ENCODE results near the gene C1orf167.
A peak's percentile ranks its signal among the peaks of the same experiment; 100 is the strongest.
"Not testable (repeated sequence)": the region's sequence is repeated elsewhere in the genome, so short reads cannot be mapped to it uniquely, and the experiment has no call there.

Gene C1orf167

DNA sequence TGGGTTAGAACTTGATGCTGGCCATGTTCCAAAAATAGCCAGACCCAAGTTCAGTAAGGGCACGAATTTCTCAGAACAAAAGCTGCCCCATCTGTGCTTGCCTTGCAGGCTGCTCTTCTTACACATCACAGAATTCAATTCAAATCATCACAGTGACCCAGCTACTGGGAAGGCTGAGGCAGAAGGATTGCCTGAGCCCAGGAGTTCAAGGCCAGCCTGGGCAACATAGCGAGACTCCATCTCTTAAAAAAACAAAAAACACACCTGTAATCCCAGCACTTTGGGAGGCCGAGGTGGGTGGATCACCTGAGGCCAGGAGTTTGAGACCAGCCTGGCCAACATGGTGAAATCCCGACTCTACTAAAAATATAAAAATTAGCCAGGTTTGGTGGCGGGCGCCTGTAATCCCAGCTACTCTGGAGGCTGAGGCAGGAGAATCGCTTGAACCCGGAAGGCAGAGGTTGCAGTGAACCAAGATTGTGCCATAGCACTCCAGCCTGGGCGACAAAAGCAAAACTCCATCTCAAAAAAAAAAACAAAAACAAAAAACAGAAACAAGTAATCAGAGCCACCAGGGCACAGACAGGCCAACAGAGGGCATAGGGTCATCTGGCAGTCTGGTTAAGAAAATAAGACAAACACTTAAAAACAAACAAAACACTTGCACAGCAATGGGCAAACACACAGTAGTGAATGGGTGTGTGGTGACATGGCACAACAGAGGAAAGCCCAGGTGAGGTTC is 42.1 kb downstream of the C1orf167 start:
- not testable (repeated sequence) for DNase-seq

DNA sequence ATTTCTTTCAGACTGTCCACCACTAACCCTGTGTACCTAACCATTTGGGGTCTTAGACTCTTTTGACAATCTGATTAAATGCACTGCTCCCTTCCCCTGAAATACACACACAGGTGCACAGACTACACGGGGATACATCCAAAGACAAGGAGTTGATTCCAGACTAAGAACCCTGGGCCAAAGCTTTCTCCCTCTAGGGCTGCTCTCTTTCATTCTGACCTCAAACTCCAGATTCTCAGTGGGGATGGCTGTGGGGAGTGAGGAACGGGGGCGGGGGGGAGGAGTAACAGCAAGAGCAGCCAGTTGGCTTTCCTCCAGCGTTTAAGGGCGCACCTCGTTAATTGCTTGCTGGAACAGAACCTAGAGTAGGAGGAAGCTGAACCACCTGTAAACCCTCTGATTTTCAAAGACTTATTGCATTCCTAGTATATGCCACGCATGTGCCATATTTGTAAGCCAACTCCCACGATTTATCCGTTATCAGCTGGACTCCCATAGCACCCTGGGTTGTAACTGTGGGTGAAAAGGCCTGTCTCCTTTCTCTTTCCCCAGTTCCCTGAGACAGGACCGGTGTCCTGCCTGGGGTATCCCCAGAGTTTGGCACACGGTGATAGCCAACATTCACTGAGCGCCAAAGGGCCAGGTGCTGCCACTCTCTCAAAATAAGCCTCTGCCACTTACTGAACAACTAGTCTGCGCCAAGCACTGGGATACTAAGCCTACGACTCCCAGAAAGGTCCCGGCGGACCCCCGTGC is 42.9 kb downstream of the C1orf167 start:
- DNase-seq, result peak; percentile 29

DNA sequence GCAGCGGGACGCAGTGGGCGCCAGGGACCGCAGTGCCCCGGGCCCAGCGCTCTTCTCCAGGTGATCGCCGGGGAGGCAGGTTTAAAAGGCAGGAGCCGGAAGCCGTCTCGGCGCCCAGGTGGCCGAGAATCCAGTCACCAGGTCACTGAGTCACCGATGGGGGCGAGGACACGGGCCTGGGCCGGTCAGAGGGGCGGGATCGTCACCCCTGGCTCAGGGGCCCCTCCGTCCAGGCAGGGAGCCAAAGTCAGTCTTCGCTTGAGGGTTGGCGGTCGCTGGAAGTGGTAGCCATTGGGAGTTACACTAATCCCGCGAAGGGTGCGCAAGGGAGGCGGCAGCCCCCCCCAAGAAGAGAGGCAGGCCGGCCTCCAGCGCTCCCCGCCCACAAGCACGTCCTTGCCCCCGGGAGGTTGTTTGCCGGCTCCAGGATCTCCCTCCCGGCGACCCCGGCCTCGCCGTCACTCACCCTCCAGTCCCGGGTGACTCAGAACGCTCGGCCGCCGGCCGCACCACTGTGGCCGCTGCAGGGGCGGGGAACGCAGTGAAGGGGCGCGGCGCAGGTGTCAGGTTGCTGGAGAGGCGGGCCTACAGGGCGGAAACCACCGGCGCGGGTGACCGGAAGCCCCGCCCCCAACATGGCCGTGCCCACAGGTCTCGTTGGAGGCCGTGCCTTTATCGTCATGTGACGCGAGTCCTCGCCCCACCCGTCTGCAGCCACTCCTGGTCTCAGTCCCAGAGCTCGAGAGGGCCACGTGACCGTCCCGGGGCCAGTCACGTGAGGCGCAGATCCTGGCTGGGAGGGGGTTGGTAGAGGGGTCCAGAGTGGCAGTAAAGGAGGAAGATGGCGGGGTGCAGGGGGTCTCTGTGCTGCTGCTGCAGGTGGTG is 43.7 kb downstream of the C1orf167 start, which contains the start of the genes CLCN6 and MTHFR:
TSS of gene CLCN6 (plus strand) at position 770 of the 885 bp plus-strand sequence. CDS start at position 842, 72 bp downstream.
TSS of gene MTHFR (minus strand) at position 543 of the 885 bp plus-strand sequence. CDS start 2,848 bp downstream, outside the sequence.
- peak; percentile 98 for DNase-seq

DNA sequence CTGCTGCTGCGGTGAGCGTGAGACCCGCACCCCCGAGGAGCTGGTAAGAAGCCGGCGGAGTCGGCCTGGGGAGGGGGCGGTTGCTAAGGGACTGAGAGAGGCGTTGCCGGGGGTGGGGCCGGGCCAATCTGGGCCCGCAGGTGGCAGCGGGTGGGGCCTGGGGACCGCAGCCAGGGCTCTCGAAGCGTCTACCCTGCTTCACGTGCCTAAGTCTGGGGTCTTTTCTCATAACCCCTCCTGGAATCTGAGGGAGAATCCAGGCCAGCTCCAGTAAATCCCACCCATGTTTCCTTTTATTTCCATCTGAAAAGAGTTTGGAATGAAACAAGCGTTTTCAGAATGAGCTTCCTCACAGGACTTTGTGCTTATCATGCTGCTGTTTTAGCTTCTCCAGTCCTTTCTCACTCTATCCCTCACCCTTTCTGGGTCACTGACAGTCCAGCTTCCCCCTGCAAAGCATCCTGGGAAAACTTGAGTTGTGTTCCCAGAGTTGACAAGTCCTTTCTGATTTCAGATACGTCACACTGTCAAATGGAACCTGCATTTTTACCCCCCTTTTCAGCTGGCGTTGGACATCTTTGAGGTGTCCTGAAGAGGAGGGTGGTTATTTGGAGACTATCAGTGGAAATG is 44.4 kb downstream of the C1orf167 start:
- no peak for DNase-seq

DNA sequence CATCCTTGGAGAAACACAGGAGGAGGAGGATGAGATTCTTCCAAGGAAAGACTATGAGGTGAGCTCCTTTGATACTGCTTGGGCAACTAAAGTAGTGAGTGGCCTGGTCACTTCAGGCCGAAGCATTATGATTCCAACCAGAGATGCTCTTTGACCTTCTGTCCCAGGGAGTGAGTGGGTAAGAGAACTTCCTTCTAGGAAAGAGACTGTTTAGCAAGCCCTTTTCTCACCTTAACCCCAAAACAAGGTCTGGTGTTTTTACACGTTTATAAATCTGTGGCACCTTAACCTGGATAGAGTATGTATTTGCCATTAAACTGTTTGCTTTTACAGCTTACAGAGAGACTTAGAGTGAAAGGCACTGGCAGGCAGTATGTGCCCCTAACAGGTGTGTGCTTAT is 45.1 kb downstream of the C1orf167 start:
- no peak for DNase-seq

DNA sequence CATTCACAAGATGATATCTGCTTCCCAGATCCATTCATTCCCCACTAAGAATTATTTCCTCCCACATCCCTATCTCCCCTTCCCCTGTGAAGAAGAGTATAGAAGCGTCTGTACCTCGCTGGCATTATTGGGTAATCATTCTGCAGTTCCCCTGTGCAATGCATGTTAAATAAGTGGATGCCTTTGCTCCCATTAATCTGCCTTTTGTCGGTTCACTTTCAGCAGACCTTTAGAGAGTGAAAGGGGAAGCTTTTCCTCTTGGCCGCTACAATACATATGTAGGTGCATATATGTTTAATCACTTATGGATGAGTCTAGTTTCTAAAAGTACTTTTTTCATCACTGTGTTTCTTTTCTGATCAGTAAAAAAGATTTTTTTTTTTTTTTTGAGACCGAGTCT is 51.0 kb downstream of the C1orf167 start:
- DNase-seq, result no peak

DNA sequence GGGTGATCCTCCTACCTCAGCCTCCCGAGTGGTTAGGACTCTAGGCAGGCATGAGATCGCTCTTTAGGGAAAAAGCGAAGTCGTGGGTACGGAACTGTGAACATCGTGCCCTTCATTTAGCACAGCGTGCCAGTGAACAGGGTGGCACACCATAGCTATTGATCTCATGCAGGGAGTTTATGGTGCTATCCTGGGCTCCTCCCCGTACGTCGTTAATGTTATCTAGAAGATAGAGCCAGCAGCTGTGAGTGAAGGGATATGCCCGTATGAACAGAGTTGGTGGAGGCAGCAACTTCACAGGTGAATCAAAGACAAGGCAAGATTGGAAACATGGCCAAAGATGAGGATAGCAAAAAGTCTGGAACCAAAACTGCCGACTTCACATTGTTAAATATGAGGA is 55.2 kb downstream of the C1orf167 start:
- no peak for DNase-seq

DNA sequence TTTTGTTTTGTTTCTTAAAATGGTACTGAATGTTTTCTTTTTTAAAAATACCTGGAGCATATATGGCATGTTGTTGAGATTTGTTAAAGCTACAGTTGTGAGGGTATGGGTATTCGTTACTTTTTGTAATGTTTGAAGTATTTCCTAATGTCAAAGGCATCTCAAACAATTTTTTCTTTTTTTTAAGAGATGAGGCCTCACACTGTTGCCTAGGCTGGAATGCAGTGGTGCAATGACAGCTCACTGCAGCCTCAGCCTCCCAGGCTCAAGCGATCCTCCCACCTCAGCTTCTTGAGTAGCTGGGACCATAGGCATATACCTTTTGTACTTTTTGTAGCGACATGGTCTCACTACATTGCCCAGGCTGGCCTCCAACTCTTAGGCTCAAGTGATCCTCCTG is 60.1 kb downstream of the C1orf167 start:
- DNase-seq, result no peak

DNA sequence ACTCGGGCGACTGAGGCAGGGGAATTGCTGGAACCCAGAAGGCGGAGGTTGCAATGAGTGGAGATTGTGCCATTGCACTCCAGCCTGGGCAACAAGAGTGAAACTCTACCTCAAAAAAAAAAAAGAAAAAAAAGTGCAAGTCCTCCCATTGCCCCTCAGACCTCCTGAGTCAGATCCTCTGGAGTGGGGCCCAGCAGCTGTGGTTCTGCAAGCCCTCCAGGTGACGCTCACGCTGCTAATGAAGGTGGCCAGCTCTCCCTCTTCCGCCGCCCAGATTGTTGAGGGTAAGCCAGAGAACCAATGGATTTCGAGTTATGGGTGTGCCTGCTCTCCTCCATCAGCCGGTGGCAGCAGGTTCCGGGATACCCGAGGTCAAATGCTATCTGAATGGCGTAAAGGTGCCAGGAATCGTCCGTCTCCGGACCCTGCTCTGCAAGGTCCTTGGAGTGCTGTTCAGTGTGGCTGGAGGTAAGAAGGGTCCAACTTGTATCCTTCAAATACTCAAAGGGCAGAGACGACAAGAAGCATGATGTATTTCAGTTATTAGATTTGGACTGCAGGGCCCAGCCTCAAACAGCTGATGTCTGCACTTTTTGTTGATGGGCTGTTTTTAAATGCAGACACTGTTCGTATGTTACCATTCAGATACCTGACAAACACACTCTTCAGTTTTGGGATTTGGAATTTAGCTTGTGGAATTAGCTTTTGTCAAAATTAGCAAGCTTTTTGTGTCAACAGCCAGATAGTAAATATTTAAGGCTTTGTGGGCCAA is 61.6 kb downstream of the C1orf167 start:
- DNase-seq, result no peak

DNA sequence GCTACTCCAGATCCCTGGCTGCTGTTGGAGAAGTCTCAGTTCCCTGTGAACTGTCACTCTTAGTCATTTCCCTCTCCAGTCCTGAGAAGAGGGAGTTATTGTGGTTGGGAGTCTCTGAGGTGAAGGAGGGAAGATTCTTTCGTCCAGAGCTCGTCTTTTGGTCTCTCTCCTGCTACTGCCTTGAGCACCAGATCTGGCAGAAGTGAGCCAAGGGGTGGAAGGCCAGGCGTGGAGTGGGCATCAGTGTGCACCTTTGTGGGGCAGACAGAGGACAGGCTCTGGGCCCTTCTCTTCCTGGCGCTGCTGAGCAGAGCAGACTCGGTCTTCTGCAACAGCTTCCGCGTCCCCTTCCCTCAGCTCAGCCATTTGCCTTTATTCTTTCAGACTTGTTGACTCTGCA is 63.1 kb downstream of the C1orf167 start:
- DNase-seq, result no peak

DNA sequence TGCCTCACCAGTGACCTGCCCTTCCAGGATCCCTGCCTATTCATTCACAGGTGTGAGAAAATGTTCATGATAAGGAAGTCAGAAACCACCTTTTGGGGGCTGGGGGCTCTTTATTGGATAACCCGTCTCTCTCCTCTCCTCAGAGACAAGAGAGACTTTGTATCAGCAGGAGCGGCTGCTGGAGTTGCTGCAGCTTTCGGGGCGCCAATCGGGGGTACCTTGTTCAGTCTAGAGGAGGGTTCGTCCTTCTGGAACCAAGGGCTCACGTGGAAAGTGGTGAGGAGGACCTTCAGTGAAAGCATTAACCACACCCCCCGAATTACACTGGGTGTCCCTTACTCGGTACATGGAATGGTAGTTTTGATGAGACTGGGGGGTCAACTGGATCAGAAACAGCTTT is 65.0 kb downstream of the C1orf167 start:
- DNase-seq, result no peak

DNA sequence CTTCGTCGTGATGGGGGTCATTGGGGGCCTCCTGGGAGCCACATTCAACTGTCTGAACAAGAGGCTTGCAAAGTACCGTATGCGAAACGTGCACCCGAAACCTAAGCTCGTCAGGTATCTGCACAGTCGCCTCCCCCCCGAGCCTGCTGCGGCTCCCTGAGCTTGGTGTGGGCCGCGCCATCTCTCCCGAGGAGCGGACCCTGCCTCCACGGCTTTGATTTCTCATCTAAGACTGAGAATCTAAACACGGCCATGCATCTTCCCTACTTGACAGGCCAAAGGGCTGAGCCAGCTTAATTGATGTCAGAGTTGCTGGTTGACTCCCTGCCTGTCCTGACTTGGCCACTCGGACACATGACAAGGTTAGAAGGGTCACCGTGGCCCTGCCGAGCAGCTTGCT is 66.5 kb downstream of the C1orf167 start:
- DNase-seq, result no peak

DNA sequence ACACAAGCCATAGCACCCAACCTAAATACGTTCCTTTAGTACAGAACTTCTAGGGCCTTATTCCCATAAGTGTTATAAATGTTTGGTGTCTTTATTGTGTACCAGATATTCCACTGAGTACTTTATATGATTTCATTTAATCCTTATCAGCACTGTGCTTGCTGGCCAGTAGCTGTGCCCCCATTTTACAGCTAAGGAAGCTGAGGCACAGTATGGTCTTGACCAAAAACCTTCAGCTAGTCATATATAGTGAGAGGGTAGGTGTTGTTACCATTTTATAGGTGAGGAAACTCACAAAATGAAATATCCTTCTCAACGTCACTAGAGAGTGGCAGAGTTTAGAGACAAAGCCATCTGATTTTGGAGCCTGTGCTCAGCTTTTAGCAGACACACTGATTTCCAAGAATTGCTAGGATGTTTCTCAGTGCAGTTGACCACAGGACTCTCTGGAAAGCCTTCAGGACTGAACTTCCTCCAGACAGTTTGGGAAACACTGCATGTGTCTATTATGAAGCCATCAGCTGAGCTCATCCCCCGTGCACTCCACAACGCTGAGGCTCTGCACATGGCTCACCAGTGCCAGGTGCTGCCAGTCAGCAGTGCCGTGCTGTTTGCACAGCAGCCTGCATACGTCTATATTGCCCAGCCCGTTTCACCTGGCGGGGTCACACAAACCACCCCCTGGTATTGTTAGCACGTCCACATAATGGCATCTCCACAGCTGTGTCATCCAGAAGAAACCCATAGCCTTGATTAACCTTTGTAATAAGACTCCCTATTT is 70.1 kb downstream of the C1orf167 start:
- DNase-seq, result no peak

DNA sequence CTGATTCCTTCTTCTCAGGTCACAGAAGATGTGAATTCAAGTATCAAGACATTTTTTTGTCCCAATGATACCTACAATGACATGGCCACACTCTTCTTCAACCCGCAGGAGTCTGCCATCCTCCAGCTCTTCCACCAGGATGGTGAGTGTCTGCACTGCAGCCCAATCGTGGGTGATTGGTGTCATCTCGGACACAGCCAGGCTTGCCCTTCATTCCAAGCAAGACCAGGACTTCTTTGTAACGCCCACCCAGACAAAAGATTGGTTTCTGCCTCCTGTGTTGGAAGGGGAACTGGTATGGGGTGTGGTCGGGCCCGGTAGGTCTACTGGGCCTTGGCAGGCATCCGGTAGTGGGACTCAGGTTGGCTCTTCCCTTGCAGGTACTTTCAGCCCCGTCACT is 71.5 kb downstream of the C1orf167 start:
- DNase-seq, result no peak

DNA sequence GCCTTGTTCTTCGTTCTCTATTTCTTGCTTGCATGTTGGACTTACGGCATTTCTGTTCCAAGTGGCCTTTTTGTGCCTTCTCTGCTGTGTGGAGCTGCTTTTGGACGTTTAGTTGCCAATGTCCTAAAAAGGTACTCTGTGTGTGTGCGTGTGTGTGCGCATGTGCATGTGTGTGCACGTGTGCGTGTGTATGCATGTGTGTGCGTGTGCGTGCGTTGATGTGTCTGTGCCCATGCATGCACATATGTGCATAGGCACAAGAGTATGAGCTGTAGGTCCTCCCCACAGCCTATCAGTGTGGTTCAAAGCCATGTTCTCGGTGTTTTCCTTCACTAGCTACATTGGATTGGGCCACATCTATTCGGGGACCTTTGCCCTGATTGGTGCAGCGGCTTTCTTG is 71.9 kb downstream of the C1orf167 start:
- DNase-seq, result no peak

DNA sequence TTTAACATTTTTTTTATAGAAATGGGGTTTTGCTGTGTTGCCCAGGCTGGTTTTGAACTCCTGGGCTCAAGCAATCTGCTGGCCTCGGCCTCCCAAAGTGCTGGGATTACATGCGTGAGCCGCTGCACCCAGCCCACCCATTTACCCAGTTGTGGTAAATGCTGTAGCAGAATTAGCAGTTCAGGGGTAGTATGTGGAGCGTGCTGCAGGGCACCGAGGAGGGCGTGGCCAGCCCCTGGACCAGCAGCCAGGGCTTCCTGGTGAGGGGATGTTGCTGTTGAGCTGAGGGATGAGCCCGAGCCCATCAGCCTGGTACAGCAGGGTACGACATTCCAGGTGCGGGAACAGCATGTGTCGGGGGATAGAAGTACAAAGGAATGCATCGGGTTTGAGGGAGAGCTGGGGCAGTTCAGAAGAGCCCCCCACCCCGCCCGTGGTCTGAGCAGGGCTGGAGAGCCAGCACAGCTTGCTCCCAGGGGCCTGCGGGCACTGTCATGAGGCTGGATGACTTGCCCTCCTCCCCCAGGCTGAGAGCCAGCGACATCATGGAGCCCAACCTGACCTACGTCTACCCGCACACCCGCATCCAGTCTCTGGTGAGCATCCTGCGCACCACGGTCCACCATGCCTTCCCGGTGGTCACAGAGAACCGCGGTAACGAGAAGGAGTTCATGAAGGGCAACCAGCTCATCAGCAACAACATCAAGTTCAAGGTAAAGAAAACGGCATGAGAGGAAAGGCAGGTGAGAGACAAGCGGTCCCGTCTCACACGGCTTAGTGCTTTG is 73.6 kb downstream of the C1orf167 start:
- no peak for DNase-seq

DNA sequence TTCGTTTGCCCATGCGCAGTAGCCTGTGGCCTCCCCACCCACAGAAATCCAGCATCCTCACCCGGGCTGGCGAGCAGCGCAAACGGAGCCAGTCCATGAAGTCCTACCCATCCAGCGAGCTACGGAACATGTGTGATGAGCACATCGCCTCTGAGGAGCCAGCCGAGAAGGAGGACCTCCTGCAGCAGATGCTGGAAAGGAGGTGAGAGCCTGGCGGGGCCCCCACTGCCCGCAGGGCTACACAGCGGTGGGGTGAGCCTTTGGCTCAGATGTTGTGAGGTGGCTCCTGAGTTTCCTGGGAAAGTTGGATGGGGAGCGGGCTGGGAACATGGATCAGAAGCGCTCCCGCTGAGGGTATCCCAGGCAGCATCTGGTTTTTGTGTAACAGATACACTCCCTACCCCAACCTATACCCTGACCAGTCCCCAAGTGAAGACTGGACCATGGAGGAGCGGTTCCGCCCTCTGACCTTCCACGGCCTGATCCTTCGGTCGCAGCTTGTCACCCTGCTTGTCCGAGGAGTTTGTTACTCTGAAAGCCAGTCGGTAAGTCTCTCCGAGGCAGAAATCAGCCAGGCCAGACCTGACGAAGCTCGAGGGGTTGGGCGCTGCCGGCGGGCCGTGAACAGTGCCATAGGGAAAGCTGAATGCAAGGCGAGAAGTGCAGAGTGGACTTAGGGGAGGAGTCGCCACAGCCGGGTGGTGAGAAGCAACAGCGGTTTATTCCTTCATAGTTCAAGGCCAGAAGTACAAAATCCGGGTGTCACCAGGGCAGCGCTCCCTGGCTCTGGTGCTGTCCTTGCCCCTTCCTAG is 75.2 kb downstream of the C1orf167 start:
- DNase-seq, result no peak

DNA sequence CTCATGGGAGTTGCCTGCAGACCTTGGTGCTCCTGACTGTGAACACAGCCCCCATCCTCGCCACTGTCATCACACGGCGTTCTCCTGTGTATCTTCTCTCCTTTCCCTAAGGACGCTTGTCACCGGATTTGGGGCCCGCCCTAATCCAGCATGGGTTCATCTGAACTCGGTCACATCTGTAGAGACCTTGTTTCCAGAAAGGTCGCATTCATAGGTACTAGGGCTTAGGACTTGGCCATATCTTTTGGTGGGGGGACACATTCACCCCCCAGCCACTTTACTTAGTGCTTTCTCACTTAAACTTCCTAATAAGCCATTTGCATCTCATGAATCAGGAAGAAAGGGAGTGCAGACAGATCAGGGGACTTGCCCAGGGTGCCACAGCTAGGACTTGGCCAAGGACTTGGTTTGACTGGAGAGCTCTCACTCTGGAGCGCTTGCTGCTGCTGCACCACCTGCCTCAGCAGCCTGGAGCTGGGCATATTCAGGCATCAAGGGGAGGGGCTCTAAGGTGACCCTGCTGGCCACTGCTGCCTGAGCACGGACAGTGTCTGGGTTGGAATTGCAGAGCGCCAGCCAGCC is 75.9 kb downstream of the C1orf167 start:
- DNase-seq, result no peak

Data from activated CD4-positive, alpha-beta T cell treated with anti-CD3 and anti-CD28 coated beads, Interleukin-2, amount 50 U/mL, for 1 hour (primary cell).